Sigmoid colon (tissue), 4 donors: Measurements from ENCODE around the gene CLSTN2.

Source experiments
- CTCF ChIP-seq, 4 experiments: fragments of 450-650 bp in 3 of 4; fragments of 200-600 bp in 1 of 4; IDR thresholded peaks; one replicate each; pipeline ENCODE4 v1.5.1; 2016 to 2019; ENCODE audit warnings: antibody characterized with exemption in 4 of 4, mild to moderate bottlenecking in 3 of 4, moderate library complexity in 2 of 4
- EP300 ChIP-seq, 4 donors: sonication (generic); formaldehyde crosslinking; IDR thresholded peaks; one replicate each; pipeline ENCODE4 v1.6.1; 2017; ENCODE audit warnings: antibody characterized with exemption in 4 of 4
- POLR2A ChIP-seq, 2 donors: fragments of 450-650 bp; IDR thresholded peaks; one replicate each; pipeline ENCODE4 v1.6.1; 2016; ENCODE audit warnings: antibody characterized with exemption in 2 of 2, mild to moderate bottlenecking in 2 of 2, moderate library complexity in 2 of 2
- POLR2AphosphoS5 ChIP-seq, 4 donors: sonication (generic); formaldehyde crosslinking; IDR thresholded peaks; one replicate each; pipeline ENCODE4 v1.6.1; 2017; ENCODE audit warnings: antibody characterized with exemption in 4 of 4

- TF ChIP-seq CTCF (IDR thresholded peaks at IDR 0.05) = no peak
- TF ChIP-seq POLR2A (IDR thresholded peaks at IDR 0.05) = no peak
- no peak for TF ChIP-seq POLR2AphosphoS5 (IDR thresholded peaks at IDR 0.05)
- no peak for TF ChIP-seq EP300 (IDR thresholded peaks at IDR 0.05)
Observed at GRCh38 chr3:140355481-140355880, 420.5 kb downstream of the CLSTN2 start.
